Raji (cell line): ENCODE results near the gene TAF3.

ENCODE experiments used
- POLR2A ChIP-seq: IDR thresholded peaks from 2 replicates; pipeline ENCODE4 v1.6.1; 2011; ENCODE audit warnings: low read depth, low read length, control low read depth; ENCODE audit not compliant: insufficient read depth

Gene TAF3

GRCh38 chr10:8006274-8006999 is 188.1 kb downstream of the TAF3 start:
- TF ChIP-seq POLR2A, result no peak

- no peak for TF ChIP-seq POLR2A
These were observed 190.7 kb downstream of the TAF3 start for GRCh38 chr10:8009031-8009430.

- no peak for TF ChIP-seq POLR2A
These were observed 194.7 kb downstream of the TAF3 start for GRCh38 chr10:8013006-8013405.

- no peak for TF ChIP-seq POLR2A
These were observed 195.3 kb downstream of the TAF3 start for GRCh38 chr10:8013619-8014018.

GRCh38 chr10:8014649-8015048 is 196.3 kb downstream of the TAF3 start:
- TF ChIP-seq POLR2A, result no peak

- TF ChIP-seq POLR2A, result no peak
These were observed 199.0 kb downstream of the TAF3 start for GRCh38 chr10:8017277-8017676.

- TF ChIP-seq POLR2A, result no peak
These were observed 205.0 kb downstream of the TAF3 start for GRCh38 chr10:8023321-8023720.

- TF ChIP-seq POLR2A, result no peak
These were observed 205.5 kb downstream of the TAF3 start for GRCh38 chr10:8023851-8024250.

- TF ChIP-seq POLR2A, result no peak
These were observed 208.3 kb downstream of the TAF3 start for GRCh38 chr10:8026349-8027259.

GRCh38 chr10:8032558-8032957 is 214.3 kb downstream of the TAF3 start:
- no peak for TF ChIP-seq POLR2A

- TF ChIP-seq POLR2A, result no peak
These were observed 215.6 kb downstream of the TAF3 start for GRCh38 chr10:8033812-8034465.

GRCh38 chr10:8034466-8035005 is 216.2 kb downstream of the TAF3 start:
- no peak for TF ChIP-seq POLR2A

GRCh38 chr10:8035006-8035640 is 216.8 kb downstream of the TAF3 start:
- no peak for TF ChIP-seq POLR2A

- no peak for TF ChIP-seq POLR2A
These were observed 217.6 kb downstream of the TAF3 start for GRCh38 chr10:8035641-8036470.
